ENCODE measurements around the gene NHLH2.

DNA sequence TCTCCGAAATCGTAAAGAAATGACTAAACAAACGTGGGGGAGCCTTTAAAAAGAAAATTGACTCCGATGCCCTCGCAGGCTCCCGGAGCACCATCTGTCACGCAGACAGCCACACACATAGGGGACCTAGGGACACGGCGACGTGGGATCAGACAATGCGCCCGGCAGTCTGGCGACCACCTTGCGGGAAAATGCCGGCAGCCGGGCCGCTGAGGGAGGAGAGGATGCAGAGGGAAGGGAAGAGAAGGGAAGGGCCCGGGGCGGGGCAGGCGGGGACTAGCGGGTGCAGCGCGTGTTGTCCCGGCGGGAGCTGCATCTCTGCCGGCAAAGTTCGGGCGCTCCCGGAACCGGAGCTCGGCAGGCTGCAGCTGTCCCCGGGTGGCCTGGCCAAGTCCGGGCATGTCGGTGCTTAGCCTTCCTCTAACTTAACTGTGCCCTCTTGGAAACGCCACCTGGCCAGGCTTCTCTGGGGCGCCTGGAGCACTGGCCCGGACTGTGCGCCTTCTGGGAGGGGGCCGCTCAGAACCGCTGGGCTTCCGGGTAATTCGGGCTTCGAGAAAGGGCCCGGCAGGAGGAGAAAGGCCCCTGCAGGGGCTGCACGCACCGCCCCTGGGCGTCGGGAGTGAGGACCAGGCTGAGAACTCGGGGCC, 1.8 kb downstream of the NHLH2 start:
- TF ChIP-seq, protein P1, sequence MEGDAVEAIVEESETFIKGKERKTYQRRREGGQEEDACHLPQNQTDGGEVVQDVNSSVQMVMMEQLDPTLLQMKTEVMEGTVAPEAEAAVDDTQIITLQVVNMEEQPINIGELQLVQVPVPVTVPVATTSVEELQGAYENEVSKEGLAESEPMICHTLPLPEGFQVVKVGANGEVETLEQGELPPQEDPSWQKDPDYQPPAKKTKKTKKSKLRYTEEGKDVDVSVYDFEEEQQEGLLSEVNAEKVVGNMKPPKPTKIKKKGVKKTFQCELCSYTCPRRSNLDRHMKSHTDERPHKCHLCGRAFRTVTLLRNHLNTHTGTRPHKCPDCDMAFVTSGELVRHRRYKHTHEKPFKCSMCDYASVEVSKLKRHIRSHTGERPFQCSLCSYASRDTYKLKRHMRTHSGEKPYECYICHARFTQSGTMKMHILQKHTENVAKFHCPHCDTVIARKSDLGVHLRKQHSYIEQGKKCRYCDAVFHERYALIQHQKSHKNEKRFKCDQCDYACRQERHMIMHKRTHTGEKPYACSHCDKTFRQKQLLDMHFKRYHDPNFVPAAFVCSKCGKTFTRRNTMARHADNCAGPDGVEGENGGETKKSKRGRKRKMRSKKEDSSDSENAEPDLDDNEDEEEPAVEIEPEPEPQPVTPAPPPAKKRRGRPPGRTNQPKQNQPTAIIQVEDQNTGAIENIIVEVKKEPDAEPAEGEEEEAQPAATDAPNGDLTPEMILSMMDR (IDR thresholded peaks at IDR 0.05; ENCODE audit: insufficient read depth, low read depth, low read length) = no peak
- peak; percentile 93 for TF ChIP-seq EZH2 (IDR thresholded peaks at IDR 0.05; ENCODE audit: insufficient read depth, low read length)
